IPS DF 4.7 (cell line): ENCODE results near the gene RNF112.

Experiments used
- DNase-seq: peaks from one replicate; pipeline ENCODE4 v3.0.0-alpha.2; 2013; ENCODE audit warnings: low spot score; ENCODE audit errors: extremely low read depth

Gene RNF112, protein sequence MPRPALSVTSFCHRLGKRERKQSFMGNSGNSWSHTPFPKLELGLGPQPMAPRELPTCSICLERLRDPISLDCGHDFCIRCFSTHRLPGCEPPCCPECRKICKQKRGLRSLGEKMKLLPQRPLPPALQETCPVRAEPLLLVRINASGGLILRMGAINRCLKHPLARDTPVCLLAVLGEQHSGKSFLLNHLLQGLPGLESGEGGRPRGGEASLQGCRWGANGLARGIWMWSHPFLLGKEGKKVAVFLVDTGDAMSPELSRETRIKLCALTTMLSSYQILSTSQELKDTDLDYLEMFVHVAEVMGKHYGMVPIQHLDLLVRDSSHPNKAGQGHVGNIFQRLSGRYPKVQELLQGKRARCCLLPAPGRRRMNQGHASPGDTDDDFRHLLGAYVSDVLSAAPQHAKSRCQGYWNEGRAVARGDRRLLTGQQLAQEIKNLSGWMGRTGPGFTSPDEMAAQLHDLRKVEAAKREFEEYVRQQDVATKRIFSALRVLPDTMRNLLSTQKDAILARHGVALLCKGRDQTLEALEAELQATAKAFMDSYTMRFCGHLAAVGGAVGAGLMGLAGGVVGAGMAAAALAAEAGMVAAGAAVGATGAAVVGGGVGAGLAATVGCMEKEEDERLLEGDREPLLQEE

DNA sequence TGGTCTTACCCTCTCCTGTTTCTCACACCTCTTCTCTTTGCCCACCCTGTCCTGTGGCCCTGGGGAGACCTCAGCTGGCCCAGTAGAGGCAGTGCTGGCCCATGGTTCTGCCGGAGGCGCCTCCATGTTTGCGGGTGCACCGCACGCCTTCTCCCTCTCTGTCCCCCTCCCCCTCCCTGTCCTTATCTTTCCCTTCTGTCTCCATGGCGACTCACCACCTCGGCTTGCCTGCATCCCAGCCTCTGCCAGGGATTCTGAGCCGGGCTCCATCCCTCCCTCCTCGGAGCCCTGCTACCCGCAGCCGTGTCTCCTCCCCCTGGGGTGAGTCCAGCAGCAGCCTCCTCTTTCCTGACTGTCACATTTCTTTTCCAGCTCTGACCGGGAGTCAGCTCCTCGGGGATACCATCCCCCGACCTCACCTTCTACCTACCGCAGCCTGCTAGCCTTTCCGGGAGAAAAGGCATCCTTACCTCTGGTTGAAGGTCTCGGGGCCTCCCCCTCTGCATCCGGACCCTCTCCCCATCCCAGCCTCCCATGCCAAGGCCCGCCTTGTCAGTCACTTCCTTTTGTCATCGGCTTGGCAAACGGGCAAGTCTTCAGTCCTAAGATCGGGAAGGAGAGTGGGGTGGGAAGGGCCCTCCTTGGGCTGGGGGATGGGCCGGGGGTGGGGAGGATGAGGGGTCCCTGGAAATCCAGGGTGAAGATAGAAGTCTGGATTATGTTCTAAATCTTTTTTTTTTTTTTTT, at the start of gene RNF112:
Gene RNF112, plus strand, starts transcription at position 358 of the 746 bp plus-strand sequence. Its CDS starts 177 bp downstream, at position 535.
- no peak for DNase-seq

DNA sequence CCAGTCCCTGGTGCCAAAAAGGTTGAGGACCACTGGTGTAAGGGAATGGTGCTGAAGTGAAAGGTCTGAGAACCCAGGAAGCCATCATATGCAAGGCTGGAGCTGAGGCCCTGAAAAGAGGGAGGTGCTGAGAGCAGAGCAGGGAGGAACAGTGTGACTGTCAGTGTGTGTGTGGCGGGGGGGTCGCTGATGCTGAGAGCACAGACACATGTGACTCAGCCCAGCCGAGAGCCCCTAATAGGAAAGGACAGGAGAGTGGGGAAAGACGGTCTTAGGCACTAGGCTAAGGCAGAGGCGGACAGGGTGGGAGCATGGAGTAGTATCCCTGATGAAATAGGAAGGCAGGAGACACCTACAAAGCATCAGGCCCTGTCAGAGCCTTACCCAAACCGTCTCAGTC, 49.7 kb upstream of the RNF112 start:
- no peak for DNase-seq

DNA sequence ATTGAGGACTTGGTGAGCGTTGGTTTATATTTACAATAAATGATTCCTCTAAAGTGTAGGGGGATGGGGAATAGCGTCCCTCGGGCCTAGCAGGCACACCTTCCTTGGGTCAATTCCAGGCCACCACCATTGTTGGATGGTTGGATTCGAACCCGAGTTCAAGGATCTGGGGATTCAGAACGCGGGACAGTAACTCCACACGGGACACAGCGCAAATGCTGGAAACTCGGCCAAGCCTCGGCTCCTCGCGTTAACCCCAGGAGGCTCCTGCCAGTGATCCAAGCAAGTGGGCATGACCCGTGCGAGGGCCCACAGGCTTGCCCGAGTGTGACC, 49.1 kb upstream of the RNF112 start:
- no peak for DNase-seq

DNA sequence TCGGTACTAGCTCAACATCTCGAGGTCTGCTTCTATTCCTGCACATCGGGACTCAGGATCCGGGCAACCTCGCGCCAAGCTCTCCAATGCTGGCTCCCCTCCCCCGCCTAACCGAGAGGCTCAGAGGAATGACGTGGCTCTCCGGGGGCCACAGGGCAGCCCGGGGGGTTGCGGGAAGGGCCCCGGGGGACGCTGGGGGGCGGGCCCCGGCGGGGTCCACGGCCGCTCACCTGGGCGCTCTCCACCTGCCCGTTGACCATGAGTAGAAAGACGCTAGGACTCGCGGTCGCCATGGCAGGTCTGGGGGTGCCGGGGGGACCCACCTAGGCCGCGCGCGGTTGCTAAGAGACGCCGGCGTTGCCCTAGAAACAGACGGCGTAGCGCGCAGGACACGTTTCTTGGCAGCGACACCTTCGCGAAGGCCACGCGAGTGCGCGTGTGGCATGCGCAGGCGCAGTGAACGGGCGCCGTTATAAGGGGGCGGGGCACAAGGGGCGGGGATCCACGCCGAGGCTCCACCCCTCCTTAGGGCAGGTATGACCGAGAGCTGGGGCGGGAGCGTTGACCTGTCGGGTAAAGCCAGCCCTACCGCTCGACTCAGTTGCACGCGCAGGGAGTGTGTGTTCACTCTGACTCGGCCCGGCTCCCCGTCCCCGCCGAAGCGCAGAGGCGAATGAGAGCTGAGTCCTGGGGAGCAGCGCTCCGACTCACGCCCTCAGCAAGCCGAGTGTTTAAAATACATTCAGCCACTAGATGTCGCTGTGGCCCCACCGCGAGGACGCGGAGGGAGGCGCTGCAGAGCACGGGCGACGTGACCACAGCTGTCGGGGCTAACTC, 48.5 kb upstream of the RNF112 start, which contains the start of gene B9D1:
Gene B9D1, minus strand, starts transcription at position 447 of the 837 bp plus-strand sequence. Its CDS starts 154 bp downstream, at position 293.
- no peak for DNase-seq

DNA sequence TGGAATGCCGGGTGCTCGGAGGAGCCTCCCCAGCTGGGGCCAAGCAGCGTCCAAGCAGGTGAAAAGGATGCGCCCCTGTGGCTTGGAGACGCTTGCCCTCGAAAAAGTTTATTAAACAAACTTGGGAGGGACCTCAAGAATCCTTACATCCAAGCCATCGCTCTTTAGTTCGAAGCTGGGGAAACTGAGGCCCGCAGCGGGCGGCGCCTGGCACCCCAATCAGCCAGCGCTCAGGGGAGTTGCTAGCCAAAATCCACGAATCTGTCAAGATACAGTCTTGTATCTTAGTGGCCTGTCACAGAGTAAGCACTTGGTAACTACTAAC, 48.0 kb upstream of the RNF112 start:
- DNase-seq: no peak

DNA sequence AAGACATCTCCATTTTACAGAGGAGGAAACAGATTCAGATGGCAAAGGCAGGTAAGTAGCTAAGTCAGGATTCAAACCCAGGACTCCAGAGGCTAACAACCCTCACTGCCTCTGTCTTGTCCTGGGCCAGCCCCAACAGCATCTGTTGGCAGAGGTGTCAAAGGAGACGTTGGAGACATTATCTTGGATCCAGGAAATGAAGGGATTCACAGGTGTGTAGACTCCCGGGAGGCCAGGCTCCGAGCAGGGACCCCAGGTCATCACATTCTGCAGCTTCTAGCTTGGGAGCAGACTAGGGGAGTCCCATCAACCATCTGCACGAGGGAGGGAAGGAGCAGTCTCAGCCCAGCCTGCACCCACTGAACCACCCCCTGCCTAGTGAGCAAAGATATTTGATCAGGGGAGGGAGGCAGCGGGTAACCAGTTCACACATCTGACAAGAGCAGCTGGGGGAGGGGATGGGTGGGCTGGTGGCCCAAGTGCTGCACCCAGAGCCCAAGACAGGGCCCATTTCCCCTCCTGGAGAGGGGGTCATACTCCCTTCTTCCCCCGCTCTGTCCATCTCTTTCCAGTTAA, 47.5 kb upstream of the RNF112 start:
- no peak for DNase-seq

DNA sequence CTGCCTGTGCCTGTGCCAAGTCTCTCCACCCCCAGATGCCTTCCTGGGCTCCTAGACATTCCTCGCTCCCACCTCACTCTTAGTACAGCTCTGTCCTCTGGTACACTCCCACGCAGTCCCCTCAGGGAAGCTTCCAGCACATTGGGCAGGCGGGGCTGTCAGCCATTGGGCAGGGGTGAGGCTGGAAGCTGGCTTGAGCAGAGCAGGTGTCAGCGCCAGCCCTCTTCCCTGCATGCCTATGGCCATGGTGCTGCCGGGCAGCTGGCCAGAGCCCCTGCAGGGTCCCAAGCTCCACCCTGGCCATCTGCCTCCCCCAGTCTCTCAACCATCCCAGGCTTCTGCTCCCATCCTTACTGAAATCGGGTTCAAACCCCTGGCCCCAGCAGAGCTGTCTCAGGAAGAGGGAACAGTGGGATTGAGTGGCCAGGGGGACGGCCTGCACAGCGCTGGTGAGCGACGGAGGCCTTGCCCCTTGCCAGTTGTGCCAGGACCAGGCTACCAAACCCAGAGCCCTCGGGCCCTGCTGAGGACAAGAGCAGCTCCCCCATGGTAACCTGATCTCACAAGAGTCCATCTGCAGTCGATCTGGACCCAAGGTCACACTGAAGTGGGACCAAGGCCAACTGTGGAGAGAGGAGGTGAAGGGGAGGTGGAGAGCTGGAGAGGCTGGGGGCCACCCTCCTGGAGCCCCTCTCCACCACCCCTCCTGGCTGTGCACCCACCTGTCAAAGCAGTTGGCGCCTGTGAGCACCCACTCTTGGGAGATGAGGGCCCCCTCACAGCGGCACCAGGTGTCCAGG, 46.1 kb upstream of the RNF112 start:
- DNase-seq: no peak

DNA sequence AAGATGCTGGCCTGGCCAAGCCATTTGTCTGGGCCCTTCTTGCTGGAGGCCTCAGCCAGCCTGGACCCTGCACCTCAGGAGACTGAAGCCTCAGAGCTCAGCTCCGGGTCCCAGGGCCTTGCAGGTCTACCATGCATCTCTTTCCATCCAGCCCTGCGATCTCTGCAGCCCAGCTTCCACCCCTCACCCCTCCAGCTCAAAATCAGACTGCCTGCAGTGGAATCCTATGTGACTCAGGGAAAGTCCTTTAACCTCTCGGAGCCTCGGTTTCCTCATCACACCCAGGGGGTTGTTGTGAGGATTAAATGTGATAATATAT, 45.6 kb upstream of the RNF112 start:
- DNase-seq: no peak

DNA sequence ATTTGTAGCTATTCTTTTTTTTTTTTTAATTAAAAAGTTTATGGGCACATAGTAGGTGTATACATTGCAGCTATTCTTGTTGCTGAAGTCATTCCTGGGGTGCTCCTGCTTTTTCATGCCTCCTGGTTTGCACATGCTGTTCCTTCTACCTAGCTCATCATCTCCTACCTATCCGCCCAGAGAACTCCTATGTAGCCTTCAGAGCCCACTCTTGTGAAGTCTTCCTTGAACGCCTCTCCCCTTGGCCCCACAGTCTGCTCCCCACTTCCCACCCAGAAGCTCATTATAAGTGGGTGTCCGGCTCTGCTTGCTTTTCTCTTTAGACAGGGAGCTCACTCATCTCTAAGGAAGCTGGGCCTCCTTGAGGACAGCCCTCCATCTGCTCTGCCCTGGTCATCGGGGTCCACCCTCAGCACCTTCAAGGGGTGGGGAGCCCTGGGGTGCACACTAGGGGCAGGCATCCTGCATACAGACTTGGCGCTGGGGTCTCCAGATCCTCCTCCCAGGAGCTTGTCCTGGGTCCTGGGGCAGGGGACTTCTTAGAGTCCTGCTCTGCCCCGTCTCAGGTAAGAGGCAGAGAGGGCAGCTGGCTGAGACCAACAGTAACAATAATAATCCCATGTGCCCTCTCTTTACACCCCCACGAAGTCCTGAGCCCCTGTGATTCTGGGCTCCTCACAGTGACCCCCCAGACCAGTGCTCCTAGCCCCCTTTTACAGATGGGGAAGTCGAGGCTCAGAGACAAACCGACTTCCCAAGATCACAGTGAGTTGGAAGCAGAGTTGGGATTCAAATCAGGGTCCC, 45.0 kb upstream of the RNF112 start:
- no peak for DNase-seq

DNA sequence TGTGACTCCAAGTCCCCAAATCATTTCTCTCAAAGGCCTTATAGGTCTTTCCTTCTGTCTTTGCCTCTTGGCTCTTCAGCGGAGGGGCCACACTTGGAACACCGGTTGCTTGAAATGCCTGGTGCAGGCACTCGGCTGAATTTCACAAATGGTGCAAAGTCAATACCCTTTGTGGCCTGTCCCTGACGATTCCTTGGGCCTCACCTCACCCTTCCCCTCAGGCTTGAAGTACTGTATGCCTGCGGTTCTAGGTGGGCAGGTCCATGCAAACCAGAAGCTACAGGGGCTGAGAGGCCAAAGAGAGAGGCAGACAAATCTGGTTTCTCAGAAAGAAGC, 44.4 kb upstream of the RNF112 start:
- no peak for DNase-seq

DNA sequence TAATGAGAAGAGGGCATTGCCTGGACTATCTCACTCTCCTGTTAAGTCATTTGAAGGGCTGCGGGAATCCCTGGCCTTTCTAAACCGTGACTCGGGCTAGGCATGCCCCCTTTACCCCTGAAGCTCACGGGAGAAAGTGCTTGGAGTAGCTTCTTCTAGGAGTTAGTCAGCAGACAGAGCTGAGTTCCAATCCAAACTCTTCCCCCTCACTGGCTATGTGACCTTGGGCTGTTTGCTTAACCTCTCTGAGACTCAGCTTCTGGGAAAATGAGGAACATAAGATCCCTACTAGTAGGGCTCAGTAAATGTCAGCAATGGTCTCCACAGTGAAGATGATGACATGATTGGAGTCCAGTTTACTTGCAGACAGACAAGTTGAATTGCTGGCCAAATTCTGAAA, 42.8 kb upstream of the RNF112 start:
- no peak for DNase-seq

DNA sequence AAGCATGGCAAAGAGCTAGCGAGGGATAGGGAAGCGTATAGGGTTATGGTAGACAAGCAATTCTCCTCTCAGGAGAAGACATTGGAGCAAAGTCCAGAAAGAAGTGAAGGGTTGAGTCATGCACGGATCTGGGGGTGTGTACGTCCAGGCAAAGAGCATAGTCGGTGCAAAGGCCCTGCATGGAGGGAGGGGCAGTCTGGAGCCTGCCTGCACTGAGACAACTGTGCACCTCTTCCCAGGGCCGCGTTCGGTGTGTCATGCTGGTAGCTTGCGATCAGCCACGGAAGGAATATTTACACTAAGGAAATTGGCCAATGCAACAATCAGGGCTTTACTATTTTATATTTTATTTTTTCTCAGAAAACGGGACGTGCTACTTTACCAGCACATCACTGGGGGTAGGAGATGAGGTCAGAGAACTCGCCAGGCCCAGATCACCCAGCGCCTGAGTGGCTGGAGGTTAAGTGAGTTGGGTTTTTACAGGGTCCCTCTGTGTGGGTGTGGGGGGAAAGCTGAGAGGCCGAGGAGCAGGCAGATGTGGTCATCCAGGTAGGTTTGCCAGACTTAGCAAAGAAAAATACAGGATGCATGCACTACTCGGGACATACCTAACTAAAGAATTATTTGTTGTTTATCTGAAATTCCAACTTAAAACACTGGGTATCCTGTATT, 41.8 kb upstream of the RNF112 start:
- no peak for DNase-seq

DNA sequence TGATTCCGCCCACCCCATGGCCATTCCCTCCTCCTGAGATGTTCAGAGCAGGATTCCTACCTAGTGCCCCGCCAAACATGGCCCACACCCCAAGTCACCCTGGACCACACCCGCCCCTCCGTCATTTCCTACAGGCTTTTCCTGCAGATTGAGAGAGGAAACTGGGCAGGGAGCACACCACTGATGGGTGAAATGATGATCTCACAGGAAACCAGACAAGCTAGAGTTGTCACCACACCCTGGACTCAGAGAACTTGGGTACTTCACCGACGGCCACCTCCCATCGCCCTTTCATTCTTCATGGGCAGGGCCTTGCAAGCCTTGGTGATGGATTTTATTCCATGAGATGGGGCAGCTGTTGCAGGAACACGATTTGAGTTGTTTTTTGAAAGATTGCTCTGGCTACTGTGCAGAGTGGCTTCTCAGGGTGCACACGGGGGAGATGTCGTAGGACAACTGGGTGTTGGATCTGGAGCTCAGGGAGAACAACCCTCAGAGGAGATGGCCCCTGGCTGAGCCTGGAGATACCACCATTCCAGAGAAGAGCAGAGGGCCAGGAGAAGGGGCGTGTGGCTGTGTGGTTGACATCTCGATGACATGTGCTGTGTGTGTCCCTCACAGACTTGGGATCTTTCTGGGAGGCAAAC, 41.1 kb upstream of the RNF112 start:
- no peak for DNase-seq

DNA sequence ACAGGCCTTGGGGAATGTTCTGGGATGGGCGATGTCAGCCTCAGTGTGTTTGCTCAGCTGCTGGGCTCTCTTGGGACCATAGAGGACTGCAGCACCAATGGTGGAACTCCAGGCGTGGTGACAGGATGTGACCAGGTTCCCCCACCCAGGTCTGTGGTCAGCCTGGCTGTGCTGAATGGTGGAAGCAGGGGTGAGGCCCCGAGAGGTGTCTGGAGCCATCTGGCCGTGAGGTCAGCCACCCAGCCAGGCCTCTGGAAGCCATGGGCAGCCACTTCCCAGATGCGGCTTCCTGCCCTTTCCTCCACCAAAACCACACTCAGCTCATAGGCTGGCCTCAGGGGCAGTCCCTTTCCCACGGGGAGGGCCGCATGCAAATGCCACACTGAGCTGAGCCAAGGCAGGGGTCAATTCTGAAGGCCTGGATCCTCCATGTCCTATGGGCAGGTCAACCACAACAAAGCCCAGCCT, 40.5 kb upstream of the RNF112 start:
- DNase-seq: no peak

DNA sequence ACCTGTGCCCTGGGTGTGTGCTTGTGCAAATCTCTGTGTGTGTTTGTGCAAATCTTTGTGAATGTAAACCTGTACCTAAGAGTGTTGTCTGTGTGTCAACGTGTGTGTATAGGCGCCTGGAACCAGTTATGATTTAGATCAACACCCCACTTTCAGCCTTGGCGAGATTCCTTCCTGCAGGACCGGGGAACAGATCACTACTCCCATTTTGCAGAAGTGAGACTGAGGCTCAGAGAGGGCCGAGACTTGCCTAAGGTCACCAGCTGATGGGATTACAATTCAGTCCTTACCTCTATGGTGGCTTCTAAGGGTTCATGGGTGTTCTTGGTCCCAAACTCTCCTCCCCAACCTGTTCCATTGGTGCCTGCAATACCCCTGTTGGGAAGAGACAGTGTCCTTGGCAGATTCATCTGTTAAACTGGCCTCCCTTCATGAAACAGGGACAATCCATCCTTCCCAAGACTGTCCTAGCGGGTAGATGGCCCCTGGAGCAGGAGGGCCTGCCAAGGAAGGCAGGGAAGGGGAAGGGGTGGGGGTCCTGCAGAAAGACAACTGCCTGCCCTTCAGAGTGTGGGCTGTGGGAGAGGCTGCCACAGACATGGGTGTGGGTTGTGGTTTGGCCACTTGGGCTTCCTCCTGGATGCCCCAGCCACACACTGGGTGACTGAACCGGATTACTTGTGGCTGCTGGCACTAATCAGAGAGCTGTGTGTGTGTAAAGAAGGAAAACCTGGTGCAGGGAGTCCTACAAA, 39.6 kb upstream of the RNF112 start:
- DNase-seq: no peak

DNA sequence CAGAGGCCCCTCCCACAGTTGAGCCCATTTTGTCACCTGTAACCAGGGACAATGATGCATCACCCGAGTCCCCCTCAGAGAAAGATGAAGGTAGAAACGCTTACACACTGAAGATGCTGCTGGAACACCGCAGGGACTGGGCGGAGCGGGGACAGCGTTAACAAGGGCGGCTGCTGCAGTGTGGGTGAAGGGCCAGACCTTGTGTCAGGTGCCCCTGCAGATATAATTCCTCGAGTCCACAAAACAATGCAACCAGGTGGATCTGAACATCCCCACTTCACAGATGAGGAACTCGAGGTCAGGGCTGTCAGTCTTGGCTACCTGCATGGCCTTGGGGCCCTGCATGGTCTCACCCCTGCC, 39.0 kb upstream of the RNF112 start:
- DNase-seq: no peak

DNA sequence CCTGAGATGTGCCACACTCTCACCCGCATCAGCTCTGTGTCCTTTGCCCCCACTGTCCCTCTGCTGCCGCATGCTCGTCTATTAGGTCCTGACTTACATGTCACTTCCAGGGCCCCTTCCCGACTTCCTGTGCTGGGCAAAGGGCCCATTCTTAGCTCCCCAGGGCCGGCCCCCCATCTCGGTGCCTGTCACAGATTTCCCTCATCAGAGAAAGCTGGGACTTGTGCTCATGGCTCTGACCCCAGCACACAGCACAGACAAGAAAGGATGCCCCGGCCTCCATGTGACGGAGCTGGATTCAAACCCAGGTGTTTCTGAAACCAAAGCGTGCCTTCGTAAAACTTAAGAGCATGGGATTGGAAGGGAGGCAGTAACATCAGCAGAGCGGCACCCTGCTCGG, 38.6 kb upstream of the RNF112 start:
- DNase-seq: no peak

DNA sequence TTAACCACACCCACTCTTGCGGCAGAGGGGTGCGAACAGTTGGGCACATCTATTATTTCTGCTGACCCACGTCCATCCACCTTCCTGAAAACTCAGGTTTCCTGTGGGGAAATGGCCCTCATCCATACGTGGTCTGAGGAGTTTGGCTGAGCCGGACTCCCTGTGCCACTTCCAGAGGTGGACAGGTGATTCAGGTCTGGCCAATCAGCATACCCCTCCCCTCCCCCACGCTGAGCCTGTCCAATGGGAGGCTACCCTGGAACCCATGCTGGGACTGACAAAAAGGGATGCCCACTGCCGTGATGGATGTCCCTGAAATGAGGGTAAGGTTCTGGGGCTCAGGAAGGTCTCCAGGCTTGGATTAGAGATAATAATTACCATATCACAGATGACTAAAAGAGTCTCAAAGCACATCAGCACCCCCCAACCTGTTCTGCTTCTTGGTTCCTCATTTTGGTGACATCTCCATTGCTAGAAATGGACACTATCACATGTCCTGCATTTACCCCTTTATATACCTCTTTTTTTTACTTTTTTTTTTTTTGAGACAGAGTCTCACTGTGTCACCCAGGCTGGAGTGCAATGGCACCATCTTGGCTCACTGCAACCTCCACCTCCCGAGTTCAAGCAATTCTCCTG, 38.0 kb upstream of the RNF112 start:
- no peak for DNase-seq
